Right lobe of liver (tissue), 6 donors: ENCODE data around the gene CACNA2D2. TPM values are rescaled to one million over a fixed set of nuclear protein-coding genes. Genes with fewer than 3 reads are reported as not detected.

Source experiments
- ATAC-seq, 4 donors: fragments of 200-7000 bp; cut with Tn5 transposase; one replicate each; pipeline ENCODE4 v1.9.1; 2020; ENCODE audit warnings: mild to moderate bottlenecking in 4 of 4, moderate library complexity in 4 of 4
- DNase-seq, 3 donors: peaks; one replicate each; pipeline ENCODE4 v3.0.0-alpha.2; 2020
- H3K27ac ChIP-seq, 3 donors: fragments of 200-600 bp; one replicate each; pipeline ENCODE4 v1.8.0; 2022
- H3K27me3 ChIP-seq, 2 donors: fragments of 200-600 bp; one replicate each; pipeline ENCODE4 v1.8.0; 2022
- H3K36me3 ChIP-seq, 4 donors: fragments of 200-600 bp; sonication (generic) in 1 of 4; one replicate each; pipeline versions ENCODE4 v1.5.1 to v1.8.0; 2017 to 2022; ENCODE audit warnings: control low read depth in 1 of 4
- H3K4me1 ChIP-seq, 4 donors: fragments of 200-600 bp; sonication (generic) in 1 of 4; one replicate each; pipeline versions ENCODE4 v1.5.1 to v1.8.0; 2017 to 2022; ENCODE audit warnings: control low read depth in 1 of 4
- H3K4me3 ChIP-seq, 3 donors: fragments of 200-600 bp; one replicate each; pipeline ENCODE4 v1.8.0; 2022
- H3K9me3 ChIP-seq, 4 donors: fragments of 200-600 bp; sonication (generic) in 1 of 4; one replicate each; pipeline versions ENCODE4 v1.5.1 to v1.8.0; 2017 to 2022; ENCODE audit warnings: control low read depth in 1 of 4
- CTCF ChIP-seq, 4 donors: fragments of 200-600 bp in 3 of 4; fragments of 450-650 bp in 1 of 4; IDR thresholded peaks; one replicate each; pipeline versions ENCODE4 v1.5.1 to v1.8.0; 2016 to 2022; ENCODE audit warnings: antibody characterized with exemption in 4 of 4, mild to moderate bottlenecking in 2 of 4
- POLR2A ChIP-seq: fragments of 450-650 bp; IDR thresholded peaks from one replicate; pipeline ENCODE4 v1.6.1; 2017; ENCODE audit warnings: antibody characterized with exemption, mild to moderate bottlenecking
- WGBS: methylation state at CpG from one replicate; pipeline ENCODE4 v1.1.6; 2018; ENCODE audit warnings: low coverage, low lambda C conversion rate; ENCODE audit not compliant: insufficient coverage; ENCODE audit errors: missing lambda C conversion rate; 5-methylcytosine and 5-hydroxymethylcytosine counted together
- intact Hi-C, 2 donors: fragments of 100-400 bp; cut with DNase I; formaldehyde crosslinking; loops; one replicate each; pipeline versions ENCODE4 v1.11.2 to v1.14.1; 2022
- total RNA-seq, 6 experiments: library from RNA; depleted of rRNA in 2 of 6; stranded (reverse); fragments of >200 nt in 2 of 6; fragmentation: NEBNext Ultra II Directional in 3 of 6; extraction: Animal tissue kit (Norgen Biotek cat#: 25700) in 3 of 6; gene quantifications; one replicate each; pipeline versions ENCODE4 v1.1.0 to v1.2.4, GENCODE V29; 2016 to 2023
- donor health status: DM: no; HTN: yes; CAD: no.
- donor health status: DM: no; HTN: no; CAD: no.
- donor health status: DM: no; HTN: no; CAD: no.
- donor health status: DM: no; HTN: yes; CAD: no.
- donor health status: DM: no; HTN: yes; CAD: no.

The CACNA2D2 gene
- total RNA-seq, 6 experiments from 2014 or later = 0.06 to 0.39 (median 0.26) TPM; not detected in 1

GRCh38 chr3:50504681-50505080 is 1.2 kb upstream of the CACNA2D2 start:
- TF ChIP-seq POLR2A (no peak), CTCF (IDR thresholded peaks at IDR 0.05) (no peak)
- ATAC-seq (no peak), DNase-seq (no peak)
- Histone ChIP-seq H3K36me3 (no peaks in the 10 kb centered on the region), H3K4me3 (no peak overlapping the region), H3K9me3 (no peaks in the 10 kb centered on the region), H3K27ac (no peak overlapping the region), H3K4me1 (peaks cover 0 to 7% (median 0%) of the 10 kb centered on the region in 4 donors), H3K27me3 (no peaks in the 10 kb centered on the region)
- WGBS = no CpG with 5 or more reads among the region's 2 CpGs
- intact Hi-C loops = no loop called here

GRCh38 chr3:50502584-50503423 is 630 bp downstream of the CACNA2D2 start:
- DNase-seq = no peak
- Histone ChIP-seq H3K27ac (no peak overlapping the region), H3K36me3 (no peaks in the 10 kb centered on the region), H3K27me3 (no peaks in the 10 kb centered on the region), H3K4me1 (peaks cover 0 to 7% (median 0%) of the 10 kb centered on the region in 4 donors), H3K4me3 (peak overlapping the region in 2 of 3 donors; percentile 31 to 44), H3K9me3 (no peaks in the 10 kb centered on the region)
- TF ChIP-seq POLR2A = no peak
- TF ChIP-seq CTCF (IDR thresholded peaks at IDR 0.05) = no peak
- no peak for ATAC-seq
- intact Hi-C loops = no loop called here
- 4% methylated on average over 19 of the region's 79 CpGs for WGBS

GRCh38 chr3:50502225-50502583 is 1.2 kb downstream of the CACNA2D2 start:
- Histone ChIP-seq H3K27ac (no peak overlapping the region), H3K4me3 (no peak overlapping the region), H3K27me3 (no peaks in the 10 kb centered on the region), H3K4me1 (peaks cover 0 to 7% (median 0%) of the 10 kb centered on the region in 4 donors), H3K36me3 (no peaks in the 10 kb centered on the region), H3K9me3 (no peaks in the 10 kb centered on the region)
- WGBS = 17% methylated on average over 1 of the region's 7 CpGs
- DNase-seq (no peak), ATAC-seq (no peak)
- intact Hi-C loops = no loop called here
- no peak for TF ChIP-seq CTCF (IDR thresholded peaks at IDR 0.05)
- no peak for TF ChIP-seq POLR2A

- Histone ChIP-seq H3K36me3 (no peaks in the 10 kb centered on the region), H3K27me3 (no peaks in the 10 kb centered on the region), H3K4me3 (no peak overlapping the region), H3K4me1 (no peaks in the 10 kb centered on the region), H3K27ac (no peak overlapping the region), H3K9me3 (no peaks in the 10 kb centered on the region)
- TF ChIP-seq POLR2A = no peak
- WGBS = 83% methylated on average over 8 of the region's 16 CpGs
- intact Hi-C loops = no loop called here
- DNase-seq = no peak
- no peak for ATAC-seq
Observed at GRCh38 chr3:50495609-50496423, 7.6 kb downstream of the CACNA2D2 start.

GRCh38 chr3:50494126-50494525 is 9.3 kb downstream of the CACNA2D2 start:
- no CpG with 5 or more reads among the region's 8 CpGs for WGBS
- Histone ChIP-seq H3K27ac (no peak overlapping the region), H3K27me3 (no peaks in the 10 kb centered on the region), H3K9me3 (no peaks in the 10 kb centered on the region), H3K4me1 (no peaks in the 10 kb centered on the region), H3K36me3 (no peaks in the 10 kb centered on the region), H3K4me3 (no peak overlapping the region)
- ATAC-seq = no peak
- TF ChIP-seq CTCF (IDR thresholded peaks at IDR 0.05) (no peak), POLR2A (no peak)
- intact Hi-C loops = no loop called here
- no peak for DNase-seq
